Skin epidermis (tissue), 12 donors: ENCODE results near the gene EPN2.
"Not testable (repeated sequence)": the region's sequence is repeated elsewhere in the genome, so short reads cannot be mapped to it uniquely, and the experiment has no call there.

Experiments
- H3K27ac ChIP-seq, 21 experiments: fragments of 200-600 bp; sonication (generic) in 11 of 21; one replicate each; pipeline ENCODE4 v1.5.0; 2020; ENCODE audit warnings: mild to moderate bottlenecking in 3 of 21, inconsistent platforms in 2 of 21, moderate library complexity in 2 of 21
- H3K4me3 ChIP-seq, 7 experiments: fragments of 200-600 bp; sonication (generic) in 2 of 7; one replicate each; pipeline ENCODE4 v1.5.0; 2020; ENCODE audit warnings: inconsistent platforms in 2 of 7, mild to moderate bottlenecking in 2 of 7, moderate library complexity in 1 of 7

The EPN2 gene

GRCh38 chr17:19262650-19263631 lies 25.8 kb downstream of the EPN2 start:
- no peak overlapping the region for H3K4me3 ChIP-seq
- peak overlapping the region in 20 of 21 experiments; percentile 18 to 87 (median 68) for H3K27ac ChIP-seq

GRCh38 chr17:19263641-19264051 lies 26.5 kb downstream of the EPN2 start:
- Histone ChIP-seq H3K4me3 (no peak overlapping the region), H3K27ac (peak overlapping the region in 20 of 21 experiments; percentile 18 to 87 (median 68))

GRCh38 chr17:19264268-19264667 lies 27.1 kb downstream of the EPN2 start:
- peak overlapping the region in 15 of 21 experiments; percentile 22 to 87 (median 70) for H3K27ac ChIP-seq

GRCh38 chr17:19264681-19265080 lies 27.5 kb downstream of the EPN2 start:
- no peak overlapping the region for H3K4me3 ChIP-seq
- H3K27ac ChIP-seq: peak overlapping the region in 12 of 21 experiments; percentile 24 to 87 (median 72)

More at GRCh38 chr17:19264268-19264667, 27.1 kb downstream of the EPN2 start:
- H3K4me3 ChIP-seq: no peak overlapping the region

- Histone ChIP-seq H3K27ac (peak overlapping the region in 6 of 21 experiments; percentile 28 to 87 (median 44)), H3K4me3 (no peak overlapping the region)
Observed at GRCh38 chr17:19265755-19266154, 28.6 kb downstream of the EPN2 start.

GRCh38 chr17:19268611-19269010 lies 31.4 kb downstream of the EPN2 start:
- Histone ChIP-seq H3K27ac (peak overlapping the region in 3 of 21 experiments; percentile 7 to 47 (median 46)), H3K4me3 (no peak overlapping the region)

GRCh38 chr17:19269106-19269505 lies 31.9 kb downstream of the EPN2 start:
- peak overlapping the region in 3 of 21 experiments; percentile 7 to 47 (median 18) for H3K27ac ChIP-seq

GRCh38 chr17:19269641-19270040 lies 32.5 kb downstream of the EPN2 start:
- H3K4me3 ChIP-seq: no peak overlapping the region
- H3K27ac ChIP-seq: peak overlapping the region in 2 of 21 experiments; percentile 2 to 18

More at GRCh38 chr17:19269106-19269505, 31.9 kb downstream of the EPN2 start:
- H3K4me3 ChIP-seq: no peak overlapping the region

GRCh38 chr17:19270347-19270703 lies 33.2 kb downstream of the EPN2 start:
- no peak overlapping the region for H3K4me3 ChIP-seq
- H3K27ac ChIP-seq: peak overlapping the region in 4 of 21 experiments; percentile 4 to 22 (median 17)

- H3K4me3 ChIP-seq: no peak overlapping the region
- peak overlapping the region in 5 of 21 experiments; percentile 4 to 22 (median 15) for H3K27ac ChIP-seq
Observed at GRCh38 chr17:19270704-19271611, 33.8 kb downstream of the EPN2 start.

- peak overlapping the region in 2 of 21 experiments; percentile 22 to 44 for H3K27ac ChIP-seq
- no peak overlapping the region for H3K4me3 ChIP-seq
Observed at GRCh38 chr17:19271780-19272357, 34.7 kb downstream of the EPN2 start.

- Histone ChIP-seq H3K4me3 (no peak overlapping the region), H3K27ac (no peak overlapping the region)
Observed at GRCh38 chr17:19273731-19274130, 36.6 kb downstream of the EPN2 start.

- H3K27ac ChIP-seq: peak overlapping the region in 2 of 21 experiments; percentile 14 to 48
- H3K4me3 ChIP-seq: no peak overlapping the region
Observed at GRCh38 chr17:19274893-19275292, 37.7 kb downstream of the EPN2 start.

- no peak overlapping the region for H3K4me3 ChIP-seq
- H3K27ac ChIP-seq: peak overlapping the region in 1 of 21 experiments; percentile 36
Observed at GRCh38 chr17:19275457-19276127, 38.4 kb downstream of the EPN2 start.

- not testable (repeated sequence) for H3K4me3 ChIP-seq
Observed at GRCh38 chr17:19278284-19278683, 41.1 kb downstream of the EPN2 start.

GRCh38 chr17:19278729-19279128 lies 41.6 kb downstream of the EPN2 start:
- Histone ChIP-seq H3K4me3 (no peak overlapping the region), H3K27ac (peak overlapping the region in 1 of 21 experiments; percentile 17)

More at GRCh38 chr17:19278284-19278683, 41.1 kb downstream of the EPN2 start:
- not testable (repeated sequence) for H3K27ac ChIP-seq

GRCh38 chr17:19281161-19281560 lies 44.0 kb downstream of the EPN2 start:
- H3K27ac ChIP-seq: peak overlapping the region in 1 of 21 experiments; percentile 47
- no peak overlapping the region for H3K4me3 ChIP-seq

GRCh38 chr17:19284005-19284959 lies 47.1 kb downstream of the EPN2 start:
- H3K4me3 ChIP-seq: no peak overlapping the region
- H3K27ac ChIP-seq: peak overlapping the region in 3 of 21 experiments; percentile 1 to 58 (median 12)
